GM19438 (cell line): ENCODE data around the gene PLAC9.

Experiments used
- ATAC-seq: cut with Tn5 transposase; IDR thresholded peaks from one replicate; pipeline ENCODE4 v1.9.1; 2021; ENCODE audit warnings: low read depth; ENCODE audit not compliant: unreplicated experiment

The PLAC9 gene

DNA sequence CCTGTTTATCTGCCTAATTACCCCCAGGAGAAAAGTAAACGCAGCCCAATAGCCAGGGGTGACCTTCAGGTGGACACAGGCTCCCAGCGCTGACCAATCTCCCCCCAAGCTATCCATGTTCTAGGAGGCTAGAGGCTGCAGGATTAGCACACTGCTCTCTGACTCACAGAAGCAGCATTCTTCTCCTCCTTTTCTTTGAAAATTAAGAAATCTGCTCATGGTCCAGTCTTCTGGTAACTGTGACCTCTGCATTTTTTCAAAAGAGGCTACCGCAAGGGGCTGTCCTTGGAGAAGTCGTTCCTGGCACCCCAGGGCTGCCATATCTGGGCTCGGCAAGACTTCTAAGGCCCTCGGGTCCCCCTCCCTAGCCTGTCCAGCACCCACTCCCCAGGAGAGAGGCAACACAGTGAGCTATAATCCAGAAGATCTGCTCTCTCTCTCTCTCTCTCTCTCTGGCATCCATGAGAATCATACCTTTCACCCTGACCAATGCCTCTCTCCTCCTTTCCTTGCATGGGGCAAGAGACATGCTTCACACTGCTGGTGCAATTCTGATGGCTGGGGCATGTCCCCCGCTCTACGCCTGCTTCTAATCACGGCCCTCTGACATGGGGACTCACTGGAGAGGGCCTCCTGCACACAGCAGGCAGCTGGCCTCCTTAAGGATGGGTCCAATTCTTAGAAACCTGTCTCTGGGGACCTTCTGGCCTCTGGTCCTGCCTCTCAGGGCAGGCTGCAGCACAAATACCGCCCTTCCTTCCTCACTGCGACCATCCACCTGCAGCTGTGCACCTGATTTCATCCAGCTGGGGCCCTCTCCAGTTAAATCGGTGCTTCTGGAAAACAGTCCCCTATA lies 45.5 kb downstream of the PLAC9 start:
- no peak for ATAC-seq

DNA sequence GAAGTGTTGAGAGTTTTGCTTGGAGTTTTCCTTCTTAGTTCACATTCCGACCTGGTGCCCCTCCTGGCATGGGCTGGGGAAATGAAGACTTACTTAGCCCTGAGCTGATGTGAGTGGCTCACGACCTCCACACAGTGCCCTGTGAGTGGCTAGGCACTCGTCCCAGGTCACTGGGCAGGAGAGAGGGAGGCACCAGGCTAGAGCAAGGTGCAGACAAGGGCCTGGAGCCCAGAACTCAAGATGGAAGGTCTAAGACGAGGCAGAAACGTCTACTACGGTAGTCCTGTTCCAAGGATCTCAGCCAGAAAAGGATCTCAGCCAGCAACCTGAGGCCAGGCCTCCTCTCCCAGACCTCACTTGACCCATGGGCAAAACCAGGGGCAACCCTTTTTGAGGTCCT lies 50.5 kb downstream of the PLAC9 start:
- no peak for ATAC-seq

DNA sequence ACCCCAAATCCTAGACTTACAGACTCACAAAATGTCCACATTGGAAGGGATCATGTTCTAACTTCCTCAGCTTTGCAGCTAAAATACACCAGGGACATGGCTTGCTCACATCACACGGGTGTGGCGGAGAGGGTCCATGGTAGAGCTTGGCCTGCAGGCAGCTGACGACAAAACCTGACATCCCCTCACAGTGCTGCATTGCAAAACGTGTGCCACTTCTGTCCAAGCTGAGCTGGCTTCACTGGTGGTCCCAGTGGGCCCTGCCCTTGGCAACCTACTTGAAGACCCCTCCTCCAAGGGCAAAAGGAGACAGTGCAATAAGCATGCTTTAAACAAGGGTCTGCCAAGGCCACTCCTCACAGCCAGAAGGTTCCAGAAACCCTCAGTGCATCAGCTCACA lies 50.9 kb downstream of the PLAC9 start:
- no peak for ATAC-seq

DNA sequence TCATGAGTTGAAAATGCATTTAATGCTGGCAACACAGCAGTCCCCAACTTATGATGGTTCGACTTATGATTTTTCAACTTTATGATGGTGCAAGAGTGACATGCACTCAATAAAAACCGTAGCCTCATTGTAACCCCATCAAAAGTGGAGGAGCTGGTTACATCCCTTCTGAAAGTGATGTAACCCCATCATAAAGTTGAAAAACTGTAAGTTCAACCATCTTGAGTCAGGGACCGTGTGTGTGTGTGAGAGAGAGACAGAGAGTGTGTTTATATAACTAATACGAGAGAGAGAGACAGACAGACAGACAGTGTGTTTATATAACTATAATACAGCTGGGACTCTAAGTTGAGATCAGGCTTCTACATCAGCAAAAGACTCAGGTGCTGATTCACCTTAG lies 51.8 kb downstream of the PLAC9 start:
- no peak for ATAC-seq

DNA sequence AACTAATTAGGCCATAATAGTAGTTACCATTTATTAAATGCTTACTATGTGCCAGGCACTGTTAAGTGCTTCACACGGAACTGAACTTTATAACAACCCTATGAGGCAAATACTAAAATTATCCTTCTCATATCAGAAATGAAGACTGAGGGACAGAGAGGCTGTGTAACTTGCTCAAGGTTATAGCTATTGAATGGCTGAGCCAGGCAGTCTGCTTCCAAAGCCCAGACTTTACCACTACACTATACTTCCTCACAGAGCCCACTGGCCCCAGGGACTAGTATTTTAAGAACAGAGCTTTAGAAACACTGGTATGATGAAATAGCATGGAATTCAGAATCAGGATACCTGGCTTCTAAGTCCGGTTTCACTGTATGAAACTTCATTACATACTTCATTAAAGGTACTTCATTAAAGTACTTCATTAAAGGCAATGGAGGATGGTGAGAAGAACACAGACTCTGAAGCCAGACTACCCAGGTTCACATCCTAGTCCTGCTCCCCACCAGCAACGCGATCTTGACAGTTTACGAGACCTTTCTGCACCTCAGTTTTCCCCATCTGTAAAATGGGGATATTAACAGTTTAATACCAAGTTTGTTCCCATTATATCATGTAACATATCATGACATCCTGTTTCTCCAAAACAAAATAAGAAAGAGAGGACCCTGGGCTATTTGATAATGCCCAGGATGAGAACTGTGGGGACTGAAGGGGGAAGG lies 53.2 kb downstream of the PLAC9 start:
- ATAC-seq = no peak

DNA sequence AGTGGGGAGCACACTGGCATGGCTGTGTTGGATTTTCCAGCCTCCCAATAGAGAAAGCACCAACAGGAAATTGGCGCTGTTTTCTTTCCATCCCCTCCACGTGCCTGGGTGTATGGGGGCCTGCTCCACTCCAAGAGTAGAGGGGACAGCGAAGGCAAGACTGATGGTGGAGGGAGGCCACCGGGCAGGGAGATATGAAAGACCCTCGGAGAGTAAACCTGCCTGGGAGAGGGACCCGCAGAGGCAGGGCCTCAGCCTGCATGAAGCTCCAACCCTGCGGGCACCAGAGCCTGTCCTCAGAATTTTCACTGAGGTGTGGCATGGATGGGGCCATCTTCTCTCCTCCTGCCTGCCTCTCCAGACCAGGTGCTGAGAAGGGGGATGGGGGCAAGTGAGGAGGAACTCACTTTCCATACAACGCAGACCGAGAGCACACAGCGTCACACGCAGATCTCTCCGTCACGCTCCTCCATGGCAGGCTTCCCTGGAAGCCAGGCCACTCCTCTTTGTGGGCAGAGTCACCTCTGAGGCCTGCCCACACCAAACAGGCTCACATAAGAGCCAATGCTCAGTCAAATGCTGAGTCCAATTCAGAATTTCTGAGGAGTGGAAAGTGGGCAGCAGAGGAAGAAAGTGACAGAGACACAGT lies 54.0 kb downstream of the PLAC9 start:
- no peak for ATAC-seq

DNA sequence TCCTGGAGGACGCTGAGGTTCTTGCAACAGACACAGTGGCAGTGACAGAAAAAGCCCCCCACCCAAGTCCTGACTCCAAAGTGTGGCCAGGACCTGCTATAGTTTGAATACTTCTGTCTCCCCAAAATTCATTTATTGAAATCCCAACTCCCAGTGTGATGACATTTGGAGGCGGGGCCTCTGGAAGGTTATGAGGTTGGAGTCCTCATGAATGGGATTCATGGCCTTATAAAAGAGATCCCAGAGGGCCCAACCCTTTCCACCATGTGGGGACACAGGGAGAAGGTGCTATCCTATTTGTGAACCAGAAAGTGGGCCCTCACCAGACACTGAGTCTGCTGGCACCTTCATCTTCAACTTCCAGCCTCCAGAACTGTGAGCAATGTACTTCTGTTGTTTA lies 54.5 kb downstream of the PLAC9 start:
- ATAC-seq = no peak

DNA sequence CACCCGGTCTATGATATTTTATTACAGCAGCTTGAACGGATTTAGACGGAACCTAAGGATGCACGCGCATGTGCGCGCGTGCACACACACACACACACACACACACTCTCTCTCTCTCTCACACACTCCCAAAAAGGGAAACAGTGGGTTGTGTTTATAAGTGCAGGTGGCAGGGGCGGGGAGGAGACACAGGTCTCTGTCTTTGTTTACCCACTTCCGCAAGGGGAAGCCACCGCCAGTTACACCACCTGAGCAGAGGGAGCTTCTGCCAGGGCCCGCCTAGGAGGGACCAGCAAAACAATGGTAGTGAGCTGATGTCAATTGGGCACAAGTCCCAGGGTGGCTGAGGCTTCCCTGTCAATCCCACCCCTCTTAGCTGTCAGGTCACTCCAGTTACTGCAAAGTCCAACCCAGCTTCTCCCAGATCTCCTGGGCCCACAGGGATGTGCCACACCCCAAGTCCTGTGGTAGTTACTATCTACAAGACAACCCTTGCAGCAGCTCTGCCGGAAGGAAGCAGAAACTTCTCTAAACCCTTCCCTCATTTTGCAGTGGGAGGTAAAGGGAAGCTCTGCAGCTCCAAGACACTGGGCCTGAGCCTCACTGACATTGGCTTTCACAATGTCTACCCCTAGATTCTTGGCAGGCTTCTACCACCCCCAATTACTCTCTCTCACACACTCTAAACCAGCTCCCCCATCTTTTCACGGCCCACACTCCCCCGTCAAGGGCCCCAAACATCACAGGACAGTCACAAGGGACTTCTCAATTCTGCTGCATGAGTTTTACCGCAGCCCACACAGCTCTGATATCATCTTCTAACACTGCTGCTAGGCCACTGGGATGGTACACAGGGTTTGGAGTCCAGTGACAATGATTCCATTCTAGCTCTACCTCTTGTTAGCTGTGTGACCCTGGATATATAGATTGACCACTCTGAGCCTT lies 55.2 kb downstream of the PLAC9 start:
- peak; percentile 93 for ATAC-seq

DNA sequence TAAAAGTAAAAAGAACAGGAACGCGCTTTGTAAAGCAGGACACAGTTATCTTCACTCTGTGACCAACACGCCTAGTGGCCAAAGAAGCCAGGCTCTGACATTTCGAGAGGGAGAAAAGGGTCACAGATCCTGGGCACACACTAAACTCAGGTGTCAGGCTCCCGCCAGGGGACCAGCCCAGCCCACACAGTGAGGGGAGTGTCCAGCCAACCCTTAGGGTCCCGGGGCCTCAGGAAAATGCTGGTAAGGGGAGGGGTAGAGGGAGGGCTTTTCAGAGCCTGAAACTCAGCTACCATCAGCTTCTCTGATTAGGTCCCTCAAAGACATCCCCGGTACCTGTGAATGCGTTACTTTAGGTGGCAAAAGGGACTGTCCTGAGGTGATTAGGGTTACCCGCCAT lies 56.2 kb downstream of the PLAC9 start:
- no peak for ATAC-seq

DNA sequence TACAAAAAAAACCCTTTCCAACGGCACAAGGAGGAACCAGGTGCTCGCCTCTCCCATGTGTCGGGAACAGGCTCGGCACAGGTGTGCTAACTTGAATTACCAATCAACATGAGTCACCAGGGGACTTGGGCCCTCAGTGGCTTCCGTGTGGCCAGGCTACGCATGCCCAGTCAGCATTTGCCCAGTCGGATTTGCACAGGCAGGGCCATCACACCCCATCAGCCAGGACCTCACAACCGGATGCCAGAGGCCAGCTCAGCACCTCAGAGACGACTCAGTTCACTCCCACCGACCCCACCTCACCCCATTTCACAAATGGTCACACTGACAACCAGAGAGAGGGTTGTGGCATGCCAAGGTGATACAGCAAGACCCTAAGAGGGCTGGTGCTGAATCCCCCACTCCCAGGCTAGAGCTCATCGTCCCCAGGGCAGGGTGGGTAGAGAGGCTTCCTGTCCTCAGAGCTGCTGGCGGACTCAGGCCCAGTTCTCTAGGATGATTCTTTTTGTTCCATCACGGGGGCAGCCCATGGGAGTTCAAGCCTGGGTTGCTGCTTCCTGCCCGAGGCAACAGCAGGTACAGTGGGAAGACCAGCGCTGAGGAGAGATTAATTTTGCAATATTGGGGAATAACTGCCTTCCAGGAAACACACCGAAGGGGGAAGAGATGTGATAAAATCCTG lies 59.2 kb downstream of the PLAC9 start:
- ATAC-seq = no peak

DNA sequence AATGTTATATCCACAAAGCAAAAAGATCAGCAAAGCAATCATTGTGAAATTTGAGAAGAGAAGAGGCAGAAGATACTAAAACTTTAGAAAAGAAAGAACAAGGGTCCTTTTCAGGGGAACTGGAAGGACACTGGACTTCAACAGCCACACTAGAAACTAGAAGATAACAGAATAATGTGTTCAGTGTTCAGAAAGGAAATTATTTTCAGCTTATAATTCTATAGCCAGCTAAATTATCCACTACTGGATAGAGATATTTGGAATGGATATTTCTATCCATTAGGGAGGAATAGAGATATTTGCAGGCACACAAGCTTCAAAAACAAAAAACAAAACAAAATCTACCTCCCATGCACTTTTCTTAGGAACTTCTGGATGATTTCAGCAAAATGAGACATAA lies 60.0 kb downstream of the PLAC9 start:
- ATAC-seq = no peak

DNA sequence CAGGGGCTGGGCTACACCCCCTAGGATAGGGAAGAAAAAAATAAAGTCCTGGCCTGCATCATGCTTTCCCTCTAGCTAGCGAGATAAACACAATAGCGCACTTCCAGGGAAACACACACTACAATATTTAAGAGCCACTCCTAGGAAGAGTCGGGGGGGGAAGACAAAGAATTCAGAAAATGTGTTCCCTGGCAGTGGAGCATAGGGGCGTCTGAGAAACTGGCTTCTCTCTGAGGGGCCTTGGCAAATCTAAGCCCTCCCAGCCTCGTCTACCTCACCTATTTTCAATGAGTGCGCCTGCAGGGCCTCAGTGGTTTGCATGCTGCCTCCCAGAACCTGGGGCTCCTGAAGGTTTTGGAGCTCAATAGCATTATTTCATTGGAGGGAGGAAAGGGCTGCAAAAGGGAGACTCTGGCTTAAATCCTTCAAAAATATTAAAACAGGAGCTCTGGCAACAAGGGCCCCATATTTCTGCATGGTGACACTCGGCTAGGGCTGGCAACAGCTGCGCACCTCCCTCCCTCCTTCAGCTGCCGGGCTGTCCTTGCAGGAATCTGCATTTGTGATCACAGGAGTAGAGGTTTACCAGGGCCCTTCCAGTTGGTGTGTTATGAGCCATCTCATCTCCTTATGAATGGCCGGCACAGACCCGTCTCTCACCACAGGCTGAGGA lies 62.0 kb downstream of the PLAC9 start:
- ATAC-seq = no peak
